Neuronal stem cell (in vitro differentiated cells): ENCODE results near the gene ABLIM2.

Experiments used
- DNase-seq: peaks from one replicate; pipeline ENCODE4 v3.0.0-alpha.2; 2013; ENCODE audit warnings: low spot score
- H2AFZ ChIP-seq: one replicate; pipeline ENCODE4 v1.6.1; 2013; ENCODE audit warnings: mild to moderate bottlenecking, low read length, inconsistent platforms
- H2AK5ac ChIP-seq: 2 replicates; pipeline ENCODE4 v1.6.1; 2013; ENCODE audit warnings: low read depth, mild to moderate bottlenecking, inconsistent platforms, low read length, moderate library complexity, mixed read lengths
- H2BK120ac ChIP-seq: 2 replicates; pipeline ENCODE4 v1.6.1; 2013; ENCODE audit warnings: low read depth, mild to moderate bottlenecking, inconsistent platforms, low read length, moderate library complexity, mixed read lengths
- H2BK12ac ChIP-seq: one replicate; pipeline ENCODE4 v1.6.1; 2013; ENCODE audit warnings: low read length, inconsistent platforms
- H2BK15ac ChIP-seq: 2 replicates; pipeline ENCODE4 v1.6.1; 2013; ENCODE audit warnings: mild to moderate bottlenecking, low read length, inconsistent platforms, mixed read lengths
- H2BK5ac ChIP-seq: one replicate; pipeline ENCODE4 v1.6.1; 2013; ENCODE audit warnings: inconsistent platforms, mild to moderate bottlenecking, low read length, moderate library complexity
- H3K14ac ChIP-seq: one replicate; pipeline ENCODE4 v1.6.1; 2013; ENCODE audit warnings: low read length, inconsistent platforms
- H3K18ac ChIP-seq: 2 replicates; pipeline ENCODE4 v1.6.1; 2013; ENCODE audit warnings: low read length, inconsistent platforms
- H3K23ac ChIP-seq: 2 replicates; pipeline ENCODE4 v1.6.1; 2013; ENCODE audit warnings: low read depth, mild to moderate bottlenecking, mixed read lengths, low read length, inconsistent platforms; ENCODE audit not compliant: poor library complexity
- H3K27ac ChIP-seq: replicated peaks from 3 replicates; pipeline ENCODE4 v1.5.1; 2013; ENCODE audit warnings: low read length, inconsistent platforms
- H3K27me3 ChIP-seq, 3 experiments: 2 replicates each; pipeline ENCODE4 v1.6.1; 2013; ENCODE audit warnings: low read length in 3 of 3, mild to moderate bottlenecking in 2 of 3, inconsistent platforms in 1 of 3, low read depth in 1 of 3, mixed read lengths in 1 of 3, moderate library complexity in 1 of 3; ENCODE audit not compliant: control insufficient read depth in 3 of 3, insufficient read depth in 3 of 3
- H3K36me3 ChIP-seq, 2 donors: replicated peaks in 1 of 2; 2 replicates each; pipeline ENCODE4 v1.6.1; 2013; ENCODE audit warnings: low read length in 2 of 2; ENCODE audit not compliant: control insufficient read depth in 2 of 2, insufficient read depth in 2 of 2
- H3K4ac ChIP-seq: 2 replicates; pipeline ENCODE4 v1.6.1; 2013; ENCODE audit warnings: inconsistent platforms, mild to moderate bottlenecking, low read length, moderate library complexity
- H3K4me1 ChIP-seq, 2 donors: 1 replicate in 1 of 2; 2 replicates in 1 of 2; pipeline ENCODE4 v1.6.1; 2013; ENCODE audit warnings: low read length in 2 of 2, low read depth in 1 of 2; ENCODE audit not compliant: control insufficient read depth in 2 of 2, insufficient read depth in 1 of 2
- H3K4me2 ChIP-seq: one replicate; pipeline ENCODE4 v1.6.1; 2013; ENCODE audit warnings: mild to moderate bottlenecking, low read length, inconsistent platforms; ENCODE audit not compliant: insufficient read depth, poor library complexity, severe bottlenecking
- H3K4me3 ChIP-seq, 2 donors: 2 replicates each; pipeline ENCODE4 v1.5.1; 2013; ENCODE audit warnings: low read length in 2 of 2, mild to moderate bottlenecking in 2 of 2, inconsistent platforms in 1 of 2, moderate library complexity in 1 of 2
- H3K79me1 ChIP-seq: one replicate; pipeline ENCODE4 v1.6.1; 2013; ENCODE audit warnings: low read depth, mild to moderate bottlenecking, inconsistent platforms, low read length, moderate library complexity
- H3K9ac ChIP-seq: one replicate; pipeline ENCODE4 v1.6.1; 2013; ENCODE audit warnings: mild to moderate bottlenecking, low read depth, low read length, inconsistent platforms; ENCODE audit not compliant: poor library complexity
- H3K9me3 ChIP-seq, 2 donors: replicated peaks in 1 of 2; 2 replicates each; pipeline versions ENCODE3 to v1.6.1; 2013; ENCODE audit warnings: low read length in 2 of 2, mild to moderate bottlenecking in 2 of 2, inconsistent platforms in 1 of 2, low read depth in 1 of 2, mixed read lengths in 1 of 2, moderate library complexity in 1 of 2; ENCODE audit not compliant: control insufficient read depth in 2 of 2, insufficient read depth in 1 of 2
- H4K8ac ChIP-seq: one replicate; pipeline ENCODE4 v1.6.1; 2013; ENCODE audit warnings: low read depth, mild to moderate bottlenecking, inconsistent platforms, low read length, moderate library complexity
- H4K91ac ChIP-seq: one replicate; pipeline ENCODE4 v1.6.1; 2013; ENCODE audit warnings: low read length, low read depth, mild to moderate bottlenecking, inconsistent platforms; ENCODE audit not compliant: poor library complexity
- WGBS, 2 donors: extraction: QIAGEN DNeasy Blood & Tissue Kit; methylation state at CpG; one replicate each; pipeline ENCODE4 v1.1.7; 2013; ENCODE audit warnings: missing lambda C conversion rate in 2 of 2, mixed read lengths in 1 of 2; ENCODE audit not compliant: insufficient read length in 2 of 2, insufficient replicate concordance in 1 of 2; ENCODE audit errors: extremely low coverage in 2 of 2; 5-methylcytosine and 5-hydroxymethylcytosine counted together

ABLIM2 gene

DNA sequence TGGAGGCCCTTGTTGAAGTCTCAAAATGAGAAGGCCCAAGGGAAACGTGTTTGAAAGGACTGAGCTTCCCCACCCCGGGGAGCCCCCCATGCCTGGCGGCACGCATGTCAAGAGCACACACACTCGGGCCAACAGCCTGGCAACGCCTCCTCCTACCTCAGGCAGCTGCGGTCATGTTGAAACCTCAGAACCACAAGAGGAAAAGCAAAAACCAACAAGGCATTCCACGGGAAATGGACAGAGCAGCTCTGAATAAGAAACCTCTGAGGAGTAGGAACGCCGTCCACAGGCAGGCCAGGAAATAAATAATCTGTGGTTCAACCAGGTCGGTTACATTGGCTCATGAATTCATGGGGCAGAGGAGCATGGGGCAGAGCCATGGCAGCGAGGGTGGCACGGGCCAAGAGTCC, 123.2 kb downstream of the ABLIM2 start:
- no peak for DNase-seq
- no peak overlapping the region for H4K91ac ChIP-seq
- H2AK5ac ChIP-seq = no peak overlapping the region
- peaks cover 7% of the 10 kb centered on the region in 2 donors for H3K4me1 ChIP-seq
- H3K23ac ChIP-seq = peak overlapping the region; percentile 8
- H3K9me3 ChIP-seq = peaks cover 0 to 6% of the 10 kb centered on the region in 2 donors
- peak overlapping the region; percentile 27 for H3K18ac ChIP-seq
- no peaks in the 10 kb centered on the region for H3K36me3 ChIP-seq
- no peak overlapping the region for H3K27ac ChIP-seq
- H2BK120ac ChIP-seq = no peak overlapping the region
- H2BK12ac ChIP-seq = no peak overlapping the region
- H3K4me3 ChIP-seq = no peak overlapping the region
- no peak overlapping the region for H4K8ac ChIP-seq
- peak overlapping the region; percentile 56 for H2AFZ ChIP-seq
- no peak overlapping the region for H3K9ac ChIP-seq
- peak overlapping the region; percentile 49 for H3K14ac ChIP-seq
- H3K4ac ChIP-seq = no peak overlapping the region
- no CpG with 5 or more reads among the region's 13 CpGs for WGBS, 2 donors
- peaks cover 4% of the 10 kb centered on the region for H3K79me1 ChIP-seq
- peak overlapping the region; percentile 17 for H2BK5ac ChIP-seq
- no peak overlapping the region for H2BK15ac ChIP-seq
- H3K27me3 ChIP-seq = no peaks in the 10 kb centered on the region
- H3K4me2 ChIP-seq = no peak overlapping the region

DNA sequence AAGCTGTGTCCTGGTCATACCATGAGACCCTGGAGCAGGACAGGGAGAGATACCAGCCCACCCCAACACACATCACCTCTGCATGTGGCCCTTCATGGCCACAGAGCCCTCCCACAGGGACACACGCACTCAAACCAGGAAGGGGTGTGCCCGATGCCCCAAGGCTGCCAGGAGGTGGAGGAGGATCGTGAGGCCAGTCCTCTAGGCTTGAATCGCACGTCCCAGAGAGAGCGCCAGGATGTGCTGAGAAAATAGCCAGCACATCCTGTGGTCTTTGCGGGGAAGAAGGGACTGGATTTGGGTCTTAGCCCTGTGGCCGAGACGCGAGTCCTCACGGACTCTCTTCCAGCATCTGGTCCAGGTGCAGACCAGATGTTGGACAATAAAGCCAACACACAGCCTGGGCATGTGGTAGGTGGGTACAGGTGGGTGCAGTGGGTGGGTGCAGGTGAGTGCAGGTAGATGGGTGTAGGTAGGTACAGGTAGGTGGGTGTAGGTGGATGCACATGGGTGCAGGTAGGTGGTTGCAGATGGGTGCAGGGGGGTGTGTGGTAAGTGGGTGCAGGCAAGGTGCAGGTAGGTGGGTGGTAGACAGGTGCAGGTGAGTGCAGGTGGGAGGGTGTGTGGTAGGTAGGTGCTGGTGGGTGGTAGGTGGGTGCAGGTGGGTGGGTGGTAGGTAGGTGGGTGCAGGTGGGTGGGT, 124.6 kb downstream of the ABLIM2 start:
- no peak overlapping the region for H3K4me2 ChIP-seq
- H2BK12ac ChIP-seq = peak overlapping the region; percentile 97
- peak overlapping the region; percentile 63 for H3K14ac ChIP-seq
- H3K27ac ChIP-seq = no peak overlapping the region
- H4K8ac ChIP-seq = no peak overlapping the region
- peaks cover 0 to 6% of the 10 kb centered on the region in 2 donors for H3K9me3 ChIP-seq
- H3K4me3 ChIP-seq = peak overlapping the region in 1 of 2 donors; percentile 7
- H2BK5ac ChIP-seq = peak overlapping the region; percentile 42
- peaks cover 2 to 11% of the 10 kb centered on the region in 2 donors for H3K4me1 ChIP-seq
- peak overlapping the region; percentile 2 for H3K18ac ChIP-seq
- peak overlapping the region; percentile 93 for H2AK5ac ChIP-seq
- no peak overlapping the region for H3K9ac ChIP-seq
- no peak overlapping the region for H2AFZ ChIP-seq
- H2BK120ac ChIP-seq = no peak overlapping the region
- DNase-seq = no peak
- H3K36me3 ChIP-seq = no peaks in the 10 kb centered on the region
- no peak overlapping the region for H4K91ac ChIP-seq
- H2BK15ac ChIP-seq = no peak overlapping the region
- H3K4ac ChIP-seq = peak overlapping the region; percentile 72
- no CpG with 5 or more reads among the region's 11 CpGs for WGBS, 2 donors
- H3K27me3 ChIP-seq = no peaks in the 10 kb centered on the region
- peak overlapping the region; percentile 97 for H3K23ac ChIP-seq
- peaks cover 6% of the 10 kb centered on the region for H3K79me1 ChIP-seq

DNA sequence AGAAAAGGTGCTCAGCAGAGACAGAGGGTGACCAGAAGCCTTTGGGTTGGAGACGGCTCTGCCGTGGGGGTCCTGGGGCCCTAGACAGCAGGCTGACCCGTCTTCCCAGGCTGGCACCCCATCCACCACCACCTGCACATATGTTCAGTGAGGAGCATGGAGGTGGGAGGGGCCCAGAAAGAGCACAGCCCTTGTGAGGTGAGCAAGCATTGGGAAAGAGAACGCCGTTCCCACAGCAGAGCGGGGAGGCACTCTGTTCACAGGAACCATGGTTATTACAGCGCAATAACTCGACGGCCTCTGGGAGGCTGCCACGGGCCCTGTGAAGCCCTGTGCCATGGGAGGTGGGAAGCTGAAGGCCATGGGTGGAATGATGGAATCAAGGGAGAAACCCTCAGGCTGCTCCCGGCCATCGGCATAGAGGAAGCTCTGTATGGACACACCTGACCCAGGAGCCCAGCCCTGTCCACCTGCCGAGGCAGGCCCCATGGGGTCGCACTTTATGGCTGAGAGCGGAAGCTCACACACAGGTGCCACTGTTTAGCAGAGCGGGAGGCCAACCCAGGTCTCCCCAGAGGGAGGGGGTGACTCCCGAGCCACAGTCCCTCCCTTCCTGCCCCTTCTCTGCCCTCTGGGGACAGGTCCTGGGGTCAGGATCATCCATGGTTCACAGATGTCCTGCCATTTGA, 125.4 kb downstream of the ABLIM2 start:
- H3K79me1 ChIP-seq = peaks cover 6% of the 10 kb centered on the region
- no peaks in the 10 kb centered on the region for H3K36me3 ChIP-seq
- peak overlapping the region; percentile 31 for H2BK15ac ChIP-seq
- H2AK5ac ChIP-seq = peak overlapping the region; percentile 93
- H4K91ac ChIP-seq = no peak overlapping the region
- peak overlapping the region; percentile 59 for H3K23ac ChIP-seq
- no peak for DNase-seq
- peaks cover 0 to 8% of the 10 kb centered on the region in 2 donors for H3K4me1 ChIP-seq
- peak overlapping the region; percentile 42 for H2BK5ac ChIP-seq
- no CpG with 5 or more reads among the region's 17 CpGs for WGBS, 2 donors
- H4K8ac ChIP-seq = peak overlapping the region; percentile 74
- no peaks in the 10 kb centered on the region for H3K27me3 ChIP-seq
- H3K4ac ChIP-seq = no peak overlapping the region
- no peak overlapping the region for H3K9ac ChIP-seq
- H3K4me3 ChIP-seq = no peak overlapping the region
- H3K9me3 ChIP-seq = peaks cover 0 to 6% of the 10 kb centered on the region in 2 donors
- H3K4me2 ChIP-seq = no peak overlapping the region
- H3K27ac ChIP-seq = no peak overlapping the region
- H3K14ac ChIP-seq = no peak overlapping the region
- peak overlapping the region; percentile 48 for H2BK12ac ChIP-seq
- H2AFZ ChIP-seq = no peak overlapping the region
- H2BK120ac ChIP-seq = no peak overlapping the region
- H3K18ac ChIP-seq = peak overlapping the region; percentile 65

DNA sequence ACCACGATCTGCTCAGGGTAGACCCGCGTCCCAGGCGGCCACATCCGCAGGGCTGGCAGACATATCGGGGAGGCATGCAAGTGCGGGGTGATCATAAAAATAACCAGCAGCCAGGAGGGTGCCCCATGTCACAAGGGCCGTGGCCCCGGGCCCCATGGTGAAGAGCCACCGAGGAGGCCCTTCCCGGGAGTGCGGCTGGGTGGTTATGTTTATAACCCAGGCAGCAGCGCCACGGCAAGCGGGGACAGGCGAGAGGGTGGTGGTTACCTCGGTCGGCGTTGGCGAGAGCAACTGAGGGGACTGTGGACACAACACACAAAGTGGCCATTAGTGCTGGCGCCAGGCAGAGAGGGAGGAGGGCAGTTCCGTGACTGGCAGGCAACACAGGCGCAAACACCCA, 126.2 kb downstream of the ABLIM2 start:
- Histone ChIP-seq H3K9ac (no peak overlapping the region), H3K79me1 (peaks cover 6% of the 10 kb centered on the region), H3K27ac (no peak overlapping the region), H4K91ac (no peak overlapping the region), H3K18ac (peak overlapping the region; percentile 67), H3K27me3 (no peaks in the 10 kb centered on the region), H2BK15ac (no peak overlapping the region), H2AFZ (no peak overlapping the region), H3K4me2 (no peak overlapping the region), H3K4ac (no peak overlapping the region), H3K36me3 (no peaks in the 10 kb centered on the region), H3K23ac (no peak overlapping the region), H3K4me3 (no peak overlapping the region), H3K9me3 (peaks cover 0 to 6% of the 10 kb centered on the region in 2 donors), H4K8ac (no peak overlapping the region), H3K4me1 (peaks cover 0 to 8% of the 10 kb centered on the region in 2 donors), H2BK12ac (no peak overlapping the region), H2AK5ac (peak overlapping the region; percentile 93), H2BK5ac (no peak overlapping the region), H2BK120ac (no peak overlapping the region), H3K14ac (no peak overlapping the region)
- no peak for DNase-seq
- WGBS, 2 donors = no CpG with 5 or more reads among the region's 23 CpGs
